ENCODE data around the gene CDC37L1.

DNA sequence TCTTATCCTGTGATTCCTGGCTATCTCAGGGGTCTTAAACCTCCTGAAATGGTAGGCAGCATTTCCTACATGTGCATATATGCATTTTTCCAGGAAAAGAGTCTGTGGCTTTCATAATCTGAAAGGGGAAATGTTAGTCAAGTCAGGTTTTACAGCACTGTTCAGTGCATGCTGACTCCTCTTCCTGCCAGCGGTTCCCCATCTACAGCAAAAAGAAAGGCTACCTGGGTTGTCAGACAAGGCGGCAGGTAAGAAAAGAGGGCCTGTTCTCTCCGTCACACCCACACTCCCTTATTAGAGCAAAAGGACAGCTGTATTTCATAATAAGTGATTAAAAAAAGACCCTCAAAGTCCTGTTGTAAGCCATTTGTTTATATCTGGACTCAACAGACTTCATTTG is 8.8 kb upstream of the CDC37L1 start:
- TF ChIP-seq ZNF274 (IDR thresholded peaks at IDR 0.05; ENCODE audit: borderline replicate concordance, low read depth, low read length) = no peak
- no peak for TF ChIP-seq ZNF507 (tag; conservative IDR thresholded peaks at IDR 0.05)
